ENCODE results near the gene CPB2. TPM values are rescaled to one million over a fixed set of nuclear protein-coding genes. Genes with fewer than 3 reads are reported as not detected.

Gene CPB2
- total RNA-seq, 1 experiment from 2014 or later: 0.15 TPM

DNA sequence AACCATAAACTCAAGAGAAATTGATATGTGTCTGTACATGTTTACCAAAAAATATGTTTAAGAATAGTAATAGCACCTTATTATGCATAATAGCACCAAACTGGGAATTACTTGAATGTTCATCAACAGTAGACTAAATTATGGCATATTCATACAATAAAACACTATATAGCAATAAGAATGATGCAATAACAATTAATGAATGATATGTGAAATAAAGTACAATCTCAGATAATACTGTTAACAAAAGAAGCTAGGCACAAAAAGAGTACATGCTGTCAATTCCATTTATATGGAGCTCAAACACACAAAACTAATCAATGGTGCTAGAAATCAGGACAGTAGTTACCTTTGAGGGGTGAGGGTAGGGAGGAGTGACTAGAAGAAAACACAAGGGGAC lies 88.6 kb downstream of the CPB2 start:
- TF ChIP-seq EGR1 (IDR thresholded peaks at IDR 0.05; ENCODE audit: low read depth) (no peak), POLR2AphosphoS5 (IDR thresholded peaks at IDR 0.05; ENCODE audit: low read depth, low read length) (no peak), RAD21 (IDR thresholded peaks at IDR 0.05; ENCODE audit: low read depth) (no peak), FOSL1 (IDR thresholded peaks at IDR 0.05; ENCODE audit: low read depth) (no peak), TCF7L2 (IDR thresholded peaks at IDR 0.05; ENCODE audit: borderline replicate concordance, extremely low read depth, insufficient read depth, insufficient read length) (no peak), EZH2 (IDR thresholded peaks at IDR 0.05) (no peak), JUND (IDR thresholded peaks at IDR 0.05) (no peak), SRF (IDR thresholded peaks at IDR 0.05; ENCODE audit: low read depth) (no peak), CEBPB (IDR thresholded peaks at IDR 0.05; ENCODE audit: low read depth) (no peak), CBX3 (IDR thresholded peaks at IDR 0.05; ENCODE audit: low read depth) (no peak), ELF1 (IDR thresholded peaks at IDR 0.05; ENCODE audit: borderline replicate concordance, low read depth) (no peak), ZNF274 (IDR thresholded peaks at IDR 0.05; ENCODE audit: low read depth, low read length) (no peak), ZFX (IDR thresholded peaks at IDR 0.05) (no peak), POLR2A (IDR thresholded peaks at IDR 0.05; ENCODE audit: borderline replicate concordance, extremely low read depth, insufficient read depth, insufficient read length) (no peak)
- TF ChIP-seq, protein P1, sequence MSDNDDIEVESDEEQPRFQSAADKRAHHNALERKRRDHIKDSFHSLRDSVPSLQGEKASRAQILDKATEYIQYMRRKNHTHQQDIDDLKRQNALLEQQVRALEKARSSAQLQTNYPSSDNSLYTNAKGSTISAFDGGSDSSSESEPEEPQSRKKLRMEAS (IDR thresholded peaks at IDR 0.05): no peak
- TF ChIP-seq, protein P2, sequence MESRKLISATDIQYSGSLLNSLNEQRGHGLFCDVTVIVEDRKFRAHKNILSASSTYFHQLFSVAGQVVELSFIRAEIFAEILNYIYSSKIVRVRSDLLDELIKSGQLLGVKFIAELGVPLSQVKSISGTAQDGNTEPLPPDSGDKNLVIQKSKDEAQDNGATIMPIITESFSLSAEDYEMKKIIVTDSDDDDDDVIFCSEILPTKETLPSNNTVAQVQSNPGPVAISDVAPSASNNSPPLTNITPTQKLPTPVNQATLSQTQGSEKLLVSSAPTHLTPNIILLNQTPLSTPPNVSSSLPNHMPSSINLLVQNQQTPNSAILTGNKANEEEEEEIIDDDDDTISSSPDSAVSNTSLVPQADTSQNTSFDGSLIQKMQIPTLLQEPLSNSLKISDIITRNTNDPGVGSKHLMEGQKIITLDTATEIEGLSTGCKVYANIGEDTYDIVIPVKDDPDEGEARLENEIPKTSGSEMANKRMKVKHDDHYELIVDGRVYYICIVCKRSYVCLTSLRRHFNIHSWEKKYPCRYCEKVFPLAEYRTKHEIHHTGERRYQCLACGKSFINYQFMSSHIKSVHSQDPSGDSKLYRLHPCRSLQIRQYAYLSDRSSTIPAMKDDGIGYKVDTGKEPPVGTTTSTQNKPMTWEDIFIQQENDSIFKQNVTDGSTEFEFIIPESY (IDR thresholded peaks at IDR 0.05; ENCODE audit: extremely low read depth, insufficient replicate concordance, low read length): no peak
- TF ChIP-seq, protein P3, sequence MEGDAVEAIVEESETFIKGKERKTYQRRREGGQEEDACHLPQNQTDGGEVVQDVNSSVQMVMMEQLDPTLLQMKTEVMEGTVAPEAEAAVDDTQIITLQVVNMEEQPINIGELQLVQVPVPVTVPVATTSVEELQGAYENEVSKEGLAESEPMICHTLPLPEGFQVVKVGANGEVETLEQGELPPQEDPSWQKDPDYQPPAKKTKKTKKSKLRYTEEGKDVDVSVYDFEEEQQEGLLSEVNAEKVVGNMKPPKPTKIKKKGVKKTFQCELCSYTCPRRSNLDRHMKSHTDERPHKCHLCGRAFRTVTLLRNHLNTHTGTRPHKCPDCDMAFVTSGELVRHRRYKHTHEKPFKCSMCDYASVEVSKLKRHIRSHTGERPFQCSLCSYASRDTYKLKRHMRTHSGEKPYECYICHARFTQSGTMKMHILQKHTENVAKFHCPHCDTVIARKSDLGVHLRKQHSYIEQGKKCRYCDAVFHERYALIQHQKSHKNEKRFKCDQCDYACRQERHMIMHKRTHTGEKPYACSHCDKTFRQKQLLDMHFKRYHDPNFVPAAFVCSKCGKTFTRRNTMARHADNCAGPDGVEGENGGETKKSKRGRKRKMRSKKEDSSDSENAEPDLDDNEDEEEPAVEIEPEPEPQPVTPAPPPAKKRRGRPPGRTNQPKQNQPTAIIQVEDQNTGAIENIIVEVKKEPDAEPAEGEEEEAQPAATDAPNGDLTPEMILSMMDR (IDR thresholded peaks at IDR 0.05 in 2 of 3, conservative IDR thresholded peaks at IDR 0.05 in 1 of 3; ENCODE audit: borderline replicate concordance in 1 of 3, insufficient read depth in 1 of 3, low read depth in 2 of 3, low read length in 2 of 3): no peak
- no peak overlapping the region for H3K9ac ChIP-seq (ENCODE audit: low read length)
- no peaks in the 10 kb centered on the region for H3K27me3 ChIP-seq (ENCODE audit: insufficient read depth, low read length)
- no peak for ATAC-seq
- no peaks in the 10 kb centered on the region for H3K4me1 ChIP-seq (ENCODE audit: control insufficient read depth in 1 of 2, insufficient read depth in 2 of 2, low read length in 2 of 2)
- no TSS peak for BruUV-seq (replicated peaks)
- POLR2A ChIA-PET: no interaction called here
- RAD21 ChIA-PET (ENCODE audit: low non-redundant PET in 1 of 2, low total read pairs in 2 of 2, uncharacterized antibody in 2 of 2, unreplicated experiment in 2 of 2): no interaction called here
- H3K9me2 ChIP-seq (ENCODE audit: insufficient read depth): no peaks in the 10 kb centered on the region
- 0 out of 2 replicates have a peak, but pooled peaks cover 2% of the 10 kb centered on the region for H4K20me1 ChIP-seq (ENCODE audit: insufficient read depth)
- peaks cover 10 to 13% of the 10 kb centered on the region in 2 experiments; a peak in 3 of 4 replicates for H3K36me3 ChIP-seq (ENCODE audit: control insufficient read depth in 1 of 2, insufficient read depth in 2 of 2, low read length in 2 of 2)
- DNase-seq (ENCODE audit: low read depth, low spot score): no peak
- CTCF ChIA-PET: no interaction called here
- H3K79me2 ChIP-seq (ENCODE audit: insufficient read depth, low read length): peaks cover 10% of the 10 kb centered on the region; the same call in 1 of the 2 replicates
- H2AFZ ChIP-seq (ENCODE audit: low read depth, low read length, poor library complexity, severe bottlenecking): no peak overlapping the region
- intact Hi-C loops (cut with micrococcal nuclease): no loop called here
- H3K27ac ChIP-seq (ENCODE audit: low read depth, low read length): no peak overlapping the region
- no peak overlapping the region for H3K4me2 ChIP-seq (ENCODE audit: low read length)
- H3K9me3 ChIP-seq (ENCODE audit: control insufficient read depth in 1 of 2, insufficient read depth in 1 of 2, low read depth in 1 of 2, low read length in 2 of 2): no peaks in the 10 kb centered on the region
- no peak overlapping the region for H3K4me3 ChIP-seq (replicated peaks in 1 of 2; ENCODE audit: low read depth in 1 of 2, low read length in 2 of 2)

Measured in HCT116 (cell line).